IMR-90 (cell line): Measurements from ENCODE around the gene BYSL. TPM values are rescaled to one million over a fixed set of nuclear protein-coding genes. Genes with fewer than 3 reads are reported as not detected.

Experiments
- ATAC-seq: fragments of 200-7000 bp; cut with Tn5 transposase; 2 replicates; pipeline ENCODE4 v1.9.1; 2020; ENCODE audit warnings: low read depth, mild to moderate bottlenecking, moderate library complexity
- BruUV-seq: library from RNA; stranded (reverse); fragments of 400-500 nt; replicated peaks from 2 replicates; lab custom pipeline; 2021; lab: Mats Ljungman, UMichigan
- CTCF ChIA-PET: fragments of 300-600 bp; formaldehyde crosslinking; extraction: SDS; loops from one replicate; lab custom pipeline; 2021; ENCODE audit warnings: antibody characterized with exemption; lab: Yijun Ruan, JAX
- POLR2A ChIA-PET: fragments of 300-600 bp; sonication (Branson Sonifier 250); formaldehyde crosslinking; loops from one replicate; lab custom pipeline; 2022; ENCODE audit warnings: antibody characterized with exemption; ENCODE audit not compliant: unreplicated experiment; lab: Charles Lee
- DNase-seq: peaks from one replicate; pipeline ENCODE4 v3.0.0; 2013
- H2AFZ ChIP-seq: replicated peaks from 2 replicates; pipeline ENCODE3; 2013; ENCODE audit warnings: low read length, mild to moderate bottlenecking; ENCODE audit not compliant: poor library complexity
- H2AK5ac ChIP-seq: 2 replicates; pipeline ENCODE4 v1.6.1; 2013; ENCODE audit warnings: low read depth, low read length, inconsistent platforms
- H2AK9ac ChIP-seq: replicated peaks from 2 replicates; pipeline ENCODE3; 2013; ENCODE audit warnings: mild to moderate bottlenecking, low read depth, low read length, moderate library complexity; ENCODE audit not compliant: poor library complexity
- H2BK120ac ChIP-seq: 2 replicates; pipeline ENCODE4 v1.6.1; 2013; ENCODE audit warnings: low read depth, low read length, inconsistent platforms
- H2BK15ac ChIP-seq: 3 replicates; pipeline ENCODE4 v1.6.1; 2013; ENCODE audit warnings: low read depth, low read length, inconsistent platforms
- H2BK20ac ChIP-seq: 2 replicates; pipeline ENCODE4 v1.6.1; 2013; ENCODE audit warnings: low read depth, mild to moderate bottlenecking, inconsistent platforms, low read length, moderate library complexity
- H2BK5ac ChIP-seq: 2 replicates; pipeline ENCODE4 v1.6.1; 2013; ENCODE audit warnings: mild to moderate bottlenecking, low read depth, low read length, inconsistent platforms; ENCODE audit not compliant: poor library complexity, severe bottlenecking
- H3K14ac ChIP-seq: replicated peaks from 2 replicates; pipeline ENCODE4 v1.6.1; 2013; ENCODE audit warnings: low read depth, low read length, inconsistent platforms
- H3K18ac ChIP-seq: 2 replicates; pipeline ENCODE4 v1.6.1; 2013; ENCODE audit warnings: low read depth, low read length, control low read depth
- H3K23ac ChIP-seq: 2 replicates; pipeline ENCODE4 v1.6.1; 2013; ENCODE audit warnings: low read depth, low read length, inconsistent platforms
- H3K27ac ChIP-seq: 2 replicates; pipeline ENCODE4 v1.5.1; 2013; ENCODE audit warnings: mild to moderate bottlenecking, control low read depth, low read length; ENCODE audit not compliant: insufficient read depth
- H3K27me3 ChIP-seq: 2 replicates; pipeline ENCODE4 v1.6.1; 2013; ENCODE audit warnings: low read length; ENCODE audit not compliant: control insufficient read depth, insufficient read depth
- H3K36me3 ChIP-seq: 2 replicates; pipeline ENCODE4 v1.6.1; 2013; ENCODE audit warnings: low read length, mixed read lengths; ENCODE audit not compliant: control insufficient read depth, insufficient read depth
- H3K4ac ChIP-seq: 2 replicates; pipeline ENCODE4 v1.6.1; 2013; ENCODE audit warnings: low read depth, low read length, inconsistent platforms
- H3K4me1 ChIP-seq: 2 replicates; pipeline ENCODE4 v1.6.1; 2013; ENCODE audit warnings: low read length, mixed read lengths; ENCODE audit not compliant: control insufficient read depth, insufficient read depth
- H3K4me2 ChIP-seq: 2 replicates; pipeline ENCODE4 v1.6.1; 2013; ENCODE audit warnings: low read depth, mild to moderate bottlenecking, control low read depth, low read length, moderate library complexity
- H3K4me3 ChIP-seq: 2 replicates; pipeline ENCODE4 v1.5.1; 2013; ENCODE audit warnings: low read depth, mild to moderate bottlenecking, control low read depth, low read length, moderate library complexity; ENCODE audit not compliant: insufficient read depth
- H3K56ac ChIP-seq: 2 replicates; pipeline ENCODE4 v1.6.1; 2013; ENCODE audit warnings: low read length, inconsistent platforms; ENCODE audit not compliant: insufficient read depth; ENCODE audit errors: extremely low read depth
- H3K79me1 ChIP-seq, 2 experiments: 2 replicates each; pipeline ENCODE4 v1.6.1; 2013; ENCODE audit warnings: low read length in 2 of 2, inconsistent platforms in 1 of 2, low read depth in 1 of 2
- H3K9ac ChIP-seq: 2 replicates; pipeline ENCODE4 v1.6.1; 2013; ENCODE audit warnings: low read depth, low read length, control low read depth
- H3K9me1 ChIP-seq: 2 replicates; pipeline ENCODE4 v1.6.1; 2013; ENCODE audit warnings: low read length, inconsistent platforms; ENCODE audit not compliant: insufficient read depth
- H3K9me3 ChIP-seq: 2 replicates; pipeline ENCODE4 v1.6.1; 2013; ENCODE audit warnings: low read length; ENCODE audit not compliant: control insufficient read depth, insufficient read depth
- H4K20me1 ChIP-seq: 2 replicates; pipeline ENCODE4 v1.6.1; 2013; ENCODE audit warnings: low read length, inconsistent platforms; ENCODE audit not compliant: insufficient read depth
- H4K5ac ChIP-seq: 2 replicates; pipeline ENCODE4 v1.6.1; 2013; ENCODE audit warnings: mild to moderate bottlenecking, low read depth, low read length, control low read depth
- H4K8ac ChIP-seq, 2 experiments: 2 replicates each; pipeline ENCODE4 v1.6.1; 2013; ENCODE audit warnings: low read depth in 2 of 2, low read length in 2 of 2, control low read depth in 1 of 2, inconsistent platforms in 1 of 2
- H4K91ac ChIP-seq: 2 replicates; pipeline ENCODE4 v1.6.1; 2013; ENCODE audit warnings: low read depth, low read length, inconsistent platforms; ENCODE audit not compliant: insufficient read depth
- BHLHE40 ChIP-seq: fragments of 150-350 bp; IDR thresholded peaks from 2 replicates; pipeline ENCODE4 v1.6.1; 2016; ENCODE audit warnings: mild to moderate bottlenecking, low read depth, low read length
- CTCF ChIP-seq: conservative IDR thresholded peaks from 2 replicates; pipeline ENCODE4 v1.5.1; 2012; ENCODE audit warnings: mild to moderate bottlenecking, low read depth, low read length, improper control_type of control experiment
- RFX5 ChIP-seq: IDR thresholded peaks from 2 replicates; pipeline ENCODE4 v1.8.0; 2012; ENCODE audit warnings: low read depth, mild to moderate bottlenecking, low read length, moderate library complexity
- WGBS, 2 experiments: methylation state at CpG; one replicate each; pipeline versions ENCODE4 v1.1.5 to v1.1.7; 2013; ENCODE audit warnings: missing lambda C conversion rate in 2 of 2; ENCODE audit not compliant: insufficient read length in 1 of 2; ENCODE audit errors: extremely low coverage in 2 of 2; 5-methylcytosine and 5-hydroxymethylcytosine counted together
- dilution Hi-C: fragments of 300-500 bp; cut with HindIII; formaldehyde crosslinking; loops from one replicate; pipeline ENCODE4 v1.14.3; 2018; ENCODE audit warnings: low sequenced_read_pairs; ENCODE audit not compliant: unreplicated experiment
- in situ Hi-C: fragments of 300-500 bp; cut with MboI; formaldehyde crosslinking; loops from 3 replicates; pipeline ENCODE4 v1.14.3; 2019; ENCODE audit warnings: low sequenced_read_pairs, inconsistent platforms, mixed read lengths
- intact Hi-C: fragments of 100-400 bp; cut with micrococcal nuclease; formaldehyde crosslinking; loops from 2 replicates; pipeline ENCODE4 v1.10.0; 2022
- polyA plus RNA-seq, 3 experiments: library from polyadenylated mRNA; depleted of rRNA; stranded (reverse); fragments of >200 nt; gene quantifications; 2 replicates each; pipeline ENCODE4 v1.2.3, GENCODE V29; 2012; ENCODE audit warnings: low replicate concordance in 1 of 3
- total RNA-seq: library from RNA; depleted of rRNA; stranded (reverse); fragments of >200 nt; gene quantifications from 2 replicates; pipeline ENCODE4 v1.2.3, GENCODE V29; 2012

Gene BYSL
- total and polyA plus RNA-seq, 2 of the 4 experiments (the other 2 are of a cell fraction) = 26.7 to 36.3 TPM

GRCh38 chr6:41960028-41960427 lies 38.7 kb downstream of the BYSL start:
- WGBS, 2 experiments = no CpG with 5 or more reads among the region's 4 CpGs
- H2BK120ac ChIP-seq = no peak overlapping the region
- peaks cover 11% of the 10 kb centered on the region; the same call in 1 of the 2 replicates for H3K9me1 ChIP-seq
- no peak for ATAC-seq
- no peak overlapping the region for H3K14ac ChIP-seq
- H3K79me1 ChIP-seq = no peaks in the 10 kb centered on the region
- in situ Hi-C loops (no loop called here), intact Hi-C loops (loop anchor here (5.0 kb wide), 1 partner anchor 37 kb away; no protein-coding TSS in a partner anchor), dilution Hi-C loops (no loop called here)
- H4K91ac ChIP-seq = no peak overlapping the region
- no peak overlapping the region for H3K4ac ChIP-seq
- H3K9me3 ChIP-seq = no peaks in the 10 kb centered on the region
- H3K9ac ChIP-seq = no peak overlapping the region
- CTCF ChIA-PET = no interaction called here
- H2AFZ ChIP-seq = no peak overlapping the region
- no peak overlapping the region for H2AK9ac ChIP-seq
- no peak overlapping the region for H2BK5ac ChIP-seq
- no peak overlapping the region for H3K4me3 ChIP-seq
- H3K18ac ChIP-seq = no peak overlapping the region
- no peak overlapping the region for H3K4me2 ChIP-seq
- no peak overlapping the region for H3K27ac ChIP-seq
- H3K27me3 ChIP-seq = no peaks in the 10 kb centered on the region
- H3K36me3 ChIP-seq = no peaks in the 10 kb centered on the region
- POLR2A ChIA-PET = no interaction called here
- no peak overlapping the region for H4K5ac ChIP-seq
- no peak overlapping the region for H4K8ac ChIP-seq
- no peaks in the 10 kb centered on the region for H4K20me1 ChIP-seq
- H2AK5ac ChIP-seq = no peak overlapping the region
- no peak overlapping the region for H2BK20ac ChIP-seq
- TF ChIP-seq BHLHE40 (no peak), CTCF (no peak), RFX5 (no peak)
- H2BK15ac ChIP-seq = no peak overlapping the region
- H3K56ac ChIP-seq = no peak overlapping the region
- no peak overlapping the region for H3K23ac ChIP-seq
- DNase-seq = no peak
- peaks cover 3% of the 10 kb centered on the region; the same call in 1 of the 2 replicates for H3K4me1 ChIP-seq
- no TSS peak for BruUV-seq
